Thymus (tissue), 11 donors: ENCODE results near the gene MYH7. TPM values are rescaled to one million over a fixed set of nuclear protein-coding genes. Genes with fewer than 3 reads are reported as not detected.

ENCODE experiments used
- DNase-seq, 9 donors: peaks; one replicate each; pipeline ENCODE4 v3.0.0-alpha.2; 2013; ENCODE audit warnings: low spot score in 9 of 9, low read depth in 6 of 9, missing footprints in 1 of 9
- H3K27ac ChIP-seq, 2 donors: one replicate each; pipeline ENCODE4 v1.5.1; 2013; ENCODE audit warnings: control low read depth in 1 of 2, low read depth in 1 of 2, low read length in 1 of 2, mild to moderate bottlenecking in 1 of 2, moderate library complexity in 1 of 2
- H3K27me3 ChIP-seq, 2 donors: one replicate each; pipeline ENCODE4 v1.5.1; 2013; ENCODE audit warnings: low read length in 1 of 2; ENCODE audit not compliant: control insufficient read depth in 2 of 2, insufficient read depth in 1 of 2
- H3K36me3 ChIP-seq, 2 donors: one replicate each; pipeline ENCODE4 v1.5.1; 2013; ENCODE audit warnings: low read length in 1 of 2, mild to moderate bottlenecking in 1 of 2, moderate library complexity in 1 of 2; ENCODE audit not compliant: control insufficient read depth in 2 of 2, insufficient read depth in 2 of 2
- H3K4me1 ChIP-seq, 2 donors: one replicate each; pipeline ENCODE4 v1.5.1; 2013; ENCODE audit warnings: low read length in 2 of 2; ENCODE audit not compliant: control insufficient read depth in 2 of 2, insufficient read depth in 2 of 2
- H3K4me3 ChIP-seq, 2 donors: one replicate each; pipeline ENCODE4 v1.5.1; 2013; ENCODE audit warnings: low read length in 2 of 2, control low read depth in 1 of 2, mild to moderate bottlenecking in 1 of 2
- H3K9me3 ChIP-seq, 2 donors: one replicate each; pipeline ENCODE4 v1.5.1; 2013; ENCODE audit warnings: low read length in 1 of 2, mild to moderate bottlenecking in 1 of 2; ENCODE audit not compliant: control insufficient read depth in 2 of 2, insufficient read depth in 1 of 2
- WGBS: extraction: QIAGEN DNeasy Blood & Tissue Kit; methylation state at CpG from one replicate; pipeline ENCODE4 v1.1.7; 2013; 5-methylcytosine and 5-hydroxymethylcytosine counted together
- polyA plus RNA-seq: library from polyadenylated mRNA; stranded (reverse); fragments of 200-250 nt; gene quantifications from one replicate; pipeline ENCODE4 v1.2.3, GENCODE V29; 2013
- total RNA-seq: library from RNA; stranded (reverse); fragments of 120-200 nt; gene quantifications from one replicate; pipeline ENCODE4 v1.2.4, GENCODE V29; 2013
- donor health status: healthy.

The MYH7 gene
- total and polyA plus RNA-seq, 2 donors: 0.09 to 0.46 TPM

DNA sequence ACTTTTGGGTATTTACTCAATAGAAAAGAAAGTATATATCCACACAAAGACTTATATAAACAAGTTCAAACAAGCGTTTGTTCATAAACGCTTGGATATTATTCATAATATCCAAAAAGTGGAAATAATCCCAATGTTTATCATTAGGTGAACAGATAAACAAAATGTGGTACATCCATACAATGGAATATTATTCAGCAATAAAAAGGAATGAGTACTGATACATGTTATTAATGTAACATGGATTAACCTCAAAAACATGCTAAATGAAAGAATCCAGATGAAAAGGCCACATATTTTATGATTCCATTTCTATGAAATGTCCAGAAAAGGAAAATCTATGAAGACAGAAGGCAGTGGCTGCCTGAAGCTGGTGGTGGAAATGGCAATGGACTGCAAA, 16.8 kb upstream of the MYH7 start:
- no peaks in the 10 kb centered on the region for H3K4me1 ChIP-seq
- no peaks in the 10 kb centered on the region for H3K36me3 ChIP-seq
- H3K9me3 ChIP-seq: no peaks in the 10 kb centered on the region
- H3K27ac ChIP-seq: no peak overlapping the region
- 99% methylated on average over 2 of the region's 2 CpGs for WGBS
- H3K4me3 ChIP-seq: no peak overlapping the region
- H3K27me3 ChIP-seq: no peaks in the 10 kb centered on the region
- no peak for DNase-seq

DNA sequence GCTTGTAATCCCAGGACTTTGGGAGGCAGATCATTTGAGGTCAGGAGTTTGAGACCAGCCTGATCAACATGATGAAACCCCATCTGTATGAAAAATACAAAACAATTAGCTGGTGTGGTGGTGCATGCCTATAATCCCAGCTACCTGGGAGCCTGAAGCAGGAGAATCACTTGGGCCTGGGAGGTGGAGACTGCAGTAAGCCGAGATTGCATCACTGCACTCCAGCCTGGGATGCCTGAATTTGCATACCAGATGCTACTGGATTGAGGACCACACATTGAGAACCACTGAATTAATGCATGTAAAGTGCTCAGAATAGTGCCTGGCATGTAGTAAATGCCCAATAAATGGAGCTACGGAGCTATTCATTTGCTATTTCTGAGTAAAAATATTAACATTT, 14.9 kb upstream of the MYH7 start:
- Histone ChIP-seq H3K4me3 (no peak overlapping the region), H3K36me3 (no peaks in the 10 kb centered on the region), H3K27me3 (no peaks in the 10 kb centered on the region), H3K27ac (no peak overlapping the region), H3K4me1 (peaks cover 0 to 2% of the 10 kb centered on the region in 2 donors), H3K9me3 (no peaks in the 10 kb centered on the region)
- DNase-seq: no peak
- 97% methylated on average over 2 of the region's 2 CpGs for WGBS

DNA sequence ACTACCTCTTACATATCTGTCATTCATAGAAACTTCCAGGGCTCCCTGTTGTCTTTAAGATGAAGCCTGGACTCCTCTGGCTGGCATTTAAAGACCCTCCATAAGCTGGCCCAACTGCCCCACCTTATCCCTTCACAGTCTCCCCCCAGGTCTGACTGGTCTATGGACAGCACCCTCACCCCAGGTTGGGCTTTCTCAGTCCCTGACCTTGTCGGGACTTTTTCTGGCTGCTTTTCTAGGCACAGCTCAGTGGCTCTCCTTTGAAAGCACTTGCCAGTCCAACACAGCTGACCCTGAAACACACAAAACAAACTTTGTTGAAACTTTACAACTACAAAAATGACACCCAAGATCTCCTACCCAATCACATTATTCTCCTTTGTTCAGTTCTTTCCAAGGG, 13.9 kb upstream of the MYH7 start:
- Histone ChIP-seq H3K27me3 (no peaks in the 10 kb centered on the region), H3K27ac (no peak overlapping the region), H3K36me3 (no peaks in the 10 kb centered on the region), H3K4me1 (peaks cover 0 to 2% of the 10 kb centered on the region in 2 donors), H3K4me3 (no peak overlapping the region), H3K9me3 (no peaks in the 10 kb centered on the region)
- DNase-seq: no peak
- WGBS: 98% methylated on average over 1 of the region's 1 CpG

DNA sequence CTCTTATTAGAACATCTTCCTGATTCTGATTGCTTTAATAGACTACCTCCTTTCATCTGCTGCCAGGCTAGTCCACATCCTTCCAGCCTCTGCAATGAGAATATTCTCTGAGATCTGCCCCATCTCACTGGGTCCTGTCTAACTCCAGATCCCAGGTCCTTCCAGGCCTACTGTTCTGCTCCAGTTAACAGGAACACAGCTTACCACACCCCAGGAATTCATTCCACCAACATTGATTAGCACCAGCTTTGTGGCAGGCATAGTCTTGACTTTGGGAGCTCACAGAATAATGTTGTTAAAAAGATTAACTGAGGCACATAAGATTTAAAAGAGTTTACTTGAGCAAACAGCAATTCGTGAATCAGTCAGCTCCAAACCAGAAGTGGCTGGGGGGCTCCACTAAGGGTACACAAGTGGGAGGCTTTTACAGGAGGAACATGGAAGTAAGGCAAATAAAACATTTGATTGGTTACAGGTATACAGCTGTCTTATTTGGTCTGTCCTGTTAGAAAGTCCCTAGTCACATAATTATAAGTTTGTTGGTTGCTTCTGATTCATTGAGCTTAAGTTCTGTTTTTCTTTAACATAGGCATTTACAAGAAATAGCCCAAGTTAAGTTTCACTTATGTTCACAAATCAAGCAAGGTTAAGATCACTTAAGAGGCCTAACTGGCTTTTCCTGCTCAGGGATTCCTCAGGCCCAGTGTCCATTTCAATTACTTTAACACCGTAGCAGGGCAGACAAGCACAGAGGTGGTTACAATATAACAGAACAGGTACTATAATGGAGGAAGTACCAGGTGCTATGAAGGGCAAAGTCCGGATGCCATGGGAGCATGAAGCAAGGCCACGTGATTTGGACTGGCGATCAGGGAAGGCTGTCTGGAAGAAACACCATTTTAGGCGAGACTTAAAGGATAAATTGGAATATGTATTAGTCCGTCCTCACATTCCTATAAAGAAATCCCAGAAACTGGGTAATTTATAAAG, 12.2 kb upstream of the MYH7 start:
- H3K36me3 ChIP-seq: no peaks in the 10 kb centered on the region
- H3K27ac ChIP-seq: peak overlapping the region in 1 of 2 donors; percentile 9
- no peak for DNase-seq
- 92% methylated on average over 7 of the region's 7 CpGs for WGBS
- H3K4me1 ChIP-seq: peaks cover 0 to 2% of the 10 kb centered on the region in 2 donors
- H3K4me3 ChIP-seq: no peak overlapping the region
- peaks cover 0 to 4% of the 10 kb centered on the region in 2 donors for H3K27me3 ChIP-seq
- no peaks in the 10 kb centered on the region for H3K9me3 ChIP-seq

DNA sequence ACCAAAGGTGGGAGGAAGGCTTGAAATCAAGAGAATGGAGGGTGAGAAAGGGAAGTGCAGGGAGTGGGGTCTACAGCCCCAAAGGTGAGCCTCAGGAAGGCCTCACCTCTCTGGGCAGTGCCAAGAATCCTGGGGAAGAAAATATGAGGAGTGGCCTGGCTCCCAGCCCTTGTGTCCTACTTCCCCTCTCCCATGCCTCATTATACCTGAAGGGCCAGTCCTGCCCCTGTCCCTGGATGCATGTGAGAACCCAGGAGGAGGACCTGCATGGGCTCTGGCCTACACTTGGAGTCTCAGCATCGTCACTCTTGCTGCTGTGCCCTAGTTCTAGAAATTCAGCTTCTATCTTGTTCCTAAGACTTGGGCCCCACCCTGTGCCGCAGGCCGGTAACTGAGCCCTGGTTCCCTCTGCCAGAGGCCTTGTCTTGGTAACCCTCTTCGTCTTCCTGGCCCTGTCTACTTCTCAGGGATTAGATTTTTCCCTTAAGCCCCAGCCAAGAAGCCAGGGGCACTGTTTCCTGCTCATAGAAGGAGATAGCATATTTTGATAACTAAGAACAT, 10.9 kb upstream of the MYH7 start:
- Histone ChIP-seq H3K4me1 (peaks cover 0 to 2% of the 10 kb centered on the region in 2 donors), H3K9me3 (no peaks in the 10 kb centered on the region), H3K27ac (peak overlapping the region in 1 of 2 donors; percentile 8), H3K27me3 (peaks cover 0 to 4% of the 10 kb centered on the region in 2 donors), H3K4me3 (no peak overlapping the region), H3K36me3 (no peaks in the 10 kb centered on the region)
- no peak for DNase-seq
- 87% methylated on average over 4 of the region's 4 CpGs for WGBS

DNA sequence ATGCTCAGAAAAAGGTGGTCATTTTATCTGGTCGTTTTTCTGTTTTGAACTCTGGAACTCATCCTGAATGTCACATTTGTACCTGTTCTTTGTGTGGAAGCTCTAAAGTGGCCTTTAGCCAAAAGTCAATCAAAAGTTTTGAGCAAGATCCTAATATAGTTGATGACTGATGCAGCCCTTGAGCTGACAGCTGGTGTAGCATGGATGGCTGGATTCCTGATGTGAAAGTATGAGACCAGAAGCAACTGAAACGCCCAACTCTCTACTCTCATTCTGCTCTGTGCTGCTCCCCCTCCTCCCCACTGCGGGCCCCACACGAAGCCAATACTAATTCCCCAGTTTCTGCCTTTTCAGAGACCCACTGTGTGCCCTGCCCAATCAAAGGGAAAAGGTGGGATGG, 10.3 kb upstream of the MYH7 start:
- H3K36me3 ChIP-seq: no peaks in the 10 kb centered on the region
- DNase-seq: no peak
- H3K27ac ChIP-seq: no peak overlapping the region
- no peak overlapping the region for H3K4me3 ChIP-seq
- peaks cover 0 to 4% of the 10 kb centered on the region in 2 donors for H3K27me3 ChIP-seq
- no peaks in the 10 kb centered on the region for H3K9me3 ChIP-seq
- H3K4me1 ChIP-seq: peaks cover 0 to 2% of the 10 kb centered on the region in 2 donors
- WGBS: 91% methylated on average over 4 of the region's 4 CpGs

DNA sequence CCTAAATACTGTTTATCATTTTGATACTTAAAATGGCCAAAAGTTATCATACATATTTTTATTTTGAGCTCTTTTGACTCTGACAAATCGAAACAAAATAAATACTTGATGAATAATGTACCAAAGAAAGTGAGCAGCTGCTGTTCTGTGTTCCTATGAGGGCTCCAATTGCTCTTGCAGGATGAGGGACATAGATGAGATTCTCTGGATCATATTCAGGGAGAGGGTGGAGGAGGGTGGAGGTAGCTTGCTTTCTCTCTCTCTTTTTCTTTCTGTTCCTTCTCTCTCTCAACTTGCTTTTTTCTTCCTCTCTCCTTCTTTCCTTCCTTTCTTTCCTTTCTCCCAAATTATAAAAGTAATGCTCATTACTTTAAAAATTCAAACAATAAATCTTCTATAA, 8.9 kb upstream of the MYH7 start:
- H3K9me3 ChIP-seq: no peaks in the 10 kb centered on the region
- H3K4me1 ChIP-seq: peaks cover 0 to 2% of the 10 kb centered on the region in 2 donors
- no peak overlapping the region for H3K27ac ChIP-seq
- 91% methylated on average over 1 of the region's 1 CpG for WGBS
- H3K36me3 ChIP-seq: no peaks in the 10 kb centered on the region
- no peak for DNase-seq
- no peak overlapping the region for H3K4me3 ChIP-seq
- H3K27me3 ChIP-seq: peaks cover 0 to 4% of the 10 kb centered on the region in 2 donors

DNA sequence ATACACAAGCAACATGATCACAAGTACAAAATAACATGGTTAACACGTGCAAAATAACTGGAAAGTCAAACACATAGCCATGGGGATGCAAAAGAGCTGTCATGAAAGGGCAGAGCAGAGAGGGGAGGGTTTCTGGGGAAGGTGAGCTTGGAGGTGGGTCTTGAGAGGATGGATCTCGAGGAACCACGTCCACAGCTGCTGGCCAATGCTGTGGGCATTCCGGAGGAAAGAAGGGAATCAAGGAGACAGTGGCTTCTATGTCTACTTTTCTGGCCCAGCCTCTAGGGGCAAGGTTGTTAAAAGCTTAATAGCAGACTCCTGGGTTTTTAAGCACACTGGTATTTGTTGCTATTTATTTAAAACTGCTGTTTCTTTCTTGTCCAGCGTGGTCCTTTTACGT, 8.4 kb upstream of the MYH7 start:
- H3K9me3 ChIP-seq: no peaks in the 10 kb centered on the region
- no peak for DNase-seq
- H3K27me3 ChIP-seq: peaks cover 0 to 4% of the 10 kb centered on the region in 2 donors
- no peak overlapping the region for H3K4me3 ChIP-seq
- H3K27ac ChIP-seq: no peak overlapping the region
- peaks cover 0 to 2% of the 10 kb centered on the region in 2 donors for H3K4me1 ChIP-seq
- 91% methylated on average over 6 of the region's 6 CpGs for WGBS
- no peaks in the 10 kb centered on the region for H3K36me3 ChIP-seq

DNA sequence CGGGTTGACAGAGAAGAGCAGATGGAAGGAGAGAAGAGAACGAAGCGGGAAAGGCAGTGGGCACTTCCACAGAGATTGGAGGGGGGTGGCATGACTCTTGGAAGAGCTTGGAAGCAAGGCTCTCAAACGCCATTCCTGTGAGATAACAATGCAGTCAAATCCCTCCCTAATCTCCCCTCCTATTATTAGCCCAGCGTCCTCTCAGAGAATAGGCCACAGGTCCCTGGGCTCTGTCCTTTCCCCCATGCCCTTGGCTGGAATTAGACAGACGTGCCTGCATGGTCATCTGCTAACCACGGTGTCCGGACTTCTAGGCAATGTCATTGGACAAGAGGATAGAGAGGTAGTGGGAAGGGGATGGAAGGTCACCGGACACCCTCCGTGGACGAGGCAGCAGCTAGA, 8.0 kb upstream of the MYH7 start:
- DNase-seq: no peak
- H3K4me1 ChIP-seq: peaks cover 0 to 6% of the 10 kb centered on the region in 2 donors
- 94% methylated on average over 11 of the region's 11 CpGs for WGBS
- H3K36me3 ChIP-seq: no peaks in the 10 kb centered on the region
- peaks cover 0 to 4% of the 10 kb centered on the region in 2 donors for H3K27me3 ChIP-seq
- H3K27ac ChIP-seq: no peak overlapping the region
- no peaks in the 10 kb centered on the region for H3K9me3 ChIP-seq
- H3K4me3 ChIP-seq: no peak overlapping the region
